ENCODE measurements around the gene ZBTB7C. TPM values are rescaled to one million over a fixed set of nuclear protein-coding genes. Genes with fewer than 3 reads are reported as not detected.

Gene ZBTB7C
- total and polyA plus RNA-seq, 2 of the 8 experiments (the other 6 are each of a cell fraction or from before 2014, with no cell fraction given), result 0.15 to 0.45 TPM

DNA sequence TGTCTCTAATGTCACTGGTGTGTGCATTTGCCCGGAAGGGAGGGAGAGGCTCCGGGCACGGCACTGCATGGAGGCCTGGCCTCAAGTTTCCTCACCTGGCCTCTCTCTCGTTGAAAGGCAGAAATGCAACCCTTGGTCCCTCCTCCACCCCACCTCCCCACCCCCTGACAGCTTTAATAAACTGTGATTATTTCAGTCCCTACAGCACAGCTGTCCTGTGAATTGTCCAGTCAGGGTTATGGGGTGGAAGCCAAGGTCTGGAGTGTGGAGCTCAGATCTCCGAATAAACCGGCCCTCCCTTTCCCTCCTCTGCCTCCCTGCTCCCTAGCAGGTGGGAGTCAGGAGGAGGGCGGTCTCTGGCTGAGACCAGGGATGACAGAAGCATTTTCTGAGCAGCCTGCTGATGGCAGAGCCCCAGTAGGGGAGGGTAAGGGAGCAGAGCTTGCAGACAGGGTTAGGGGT is 279.5 kb downstream of the ZBTB7C start:
- Histone ChIP-seq H2BK20ac (ENCODE audit: low read length) (no peak overlapping the region; the same call in 1 of the 2 replicates), H3K23me2 (ENCODE audit: low read depth, low read length) (no peaks in the 10 kb centered on the region), H2AK5ac (ENCODE audit: low read depth, low read length) (no peak overlapping the region), H3K9ac (replicated peaks in 1 of 4; ENCODE audit: extremely low read depth in 1 of 4, low read depth in 3 of 4, low read length in 3 of 4) (no peak overlapping the region), H4K8ac (ENCODE audit: extremely low read depth, insufficient read depth, low read length) (no peak overlapping the region), H2BK15ac (ENCODE audit: low read length) (no peak overlapping the region), H2BK5ac (ENCODE audit: low read depth, low read length) (no peak overlapping the region), H4K91ac (replicated peaks; ENCODE audit: insufficient read length, low read length) (no peak overlapping the region), H3K79me2 (ENCODE audit: control insufficient read depth in 1 of 2, insufficient read depth in 2 of 2, low read length in 2 of 2) (no peaks in the 10 kb centered on the region), H3K36me3 (ENCODE audit: control insufficient read depth in 2 of 4, insufficient read depth in 4 of 4, low read length in 3 of 4) (no peaks in the 10 kb centered on the region), H3K79me1 (ENCODE audit: low read depth, low read length) (no peaks in the 10 kb centered on the region), H3K4me3 (ENCODE audit: extremely low read depth in 1 of 4, insufficient read depth in 2 of 4, low read depth in 3 of 4, low read length in 4 of 4) (no peak overlapping the region), H2AFZ (ENCODE audit: low read length) (no peak overlapping the region), H4K20me1 (replicated peaks in 1 of 2; ENCODE audit: control insufficient read depth in 1 of 2, insufficient read depth in 2 of 2, low read length in 2 of 2) (no peaks in the 10 kb centered on the region), H3K9me3 (ENCODE audit: insufficient read depth in 2 of 2, low read depth in 1 of 2, low read length in 1 of 2) (no peaks in the 10 kb centered on the region), H3K4me2 (ENCODE audit: insufficient read depth in 1 of 2, low read depth in 2 of 2, low read length in 2 of 2) (peak overlapping the region in 1 of 2 experiments; percentile 14; a peak in 1 of 4 replicates), H3K23ac (ENCODE audit: insufficient read length) (no peak overlapping the region), H3K14ac (ENCODE audit: insufficient read length) (no peak overlapping the region), H4K5ac (ENCODE audit: insufficient read length, low read depth, low read length) (no peak overlapping the region), H3K27ac (ENCODE audit: low read depth, low read length) (no peak overlapping the region), H2BK12ac (ENCODE audit: low read depth, low read length) (no peak overlapping the region), H2BK120ac (replicated peaks; ENCODE audit: low read depth, low read length) (no peak overlapping the region), H3K56ac (replicated peaks; ENCODE audit: insufficient read length, low read depth, low read length) (no peak overlapping the region), H3K27me3 (replicated peaks in 1 of 4; ENCODE audit: control insufficient read depth in 3 of 4, extremely low read depth in 1 of 4, insufficient read depth in 3 of 4, low read length in 3 of 4) (peaks cover 0 to 3% (median 3%) of the 10 kb centered on the region in 4 experiments; a peak in 5 of 7 replicates), H3K18ac (ENCODE audit: extremely low read depth, low read length) (no peak overlapping the region), H3K4ac (replicated peaks; ENCODE audit: insufficient read length, low read depth, low read length) (no peak overlapping the region), H3K4me1 (replicated peaks in 1 of 4; ENCODE audit: control insufficient read depth in 3 of 4, insufficient read depth in 4 of 4, low read length in 3 of 4) (peaks cover 2 to 12% (median 7%) of the 10 kb centered on the region in 4 experiments; a peak in 5 of 7 replicates)
- WGBS, 2 experiments (ENCODE audit: extremely low coverage in 1 of 2, insufficient coverage in 1 of 2, insufficient read length in 1 of 2, insufficient replicate concordance in 2 of 2, low coverage in 1 of 2, low lambda C conversion rate in 2 of 2, missing lambda C conversion rate in 1 of 2), result 62% methylated on average over 6 of the region's 7 CpGs; no CpG with 5 or more reads in 1 of the 2 experiments
- DNase-seq (ENCODE audit: low read depth in 1 of 2, low spot score in 2 of 2), result no peak
- ChIA-PET POLR2A (ENCODE audit: partially characterized antibody) (interaction anchor here (0.6 kb wide), 1 partner anchor 10 kb away, joined by 3 read pairs; no protein-coding TSS in a partner anchor), CTCF (ENCODE audit: partially characterized antibody) (interaction anchor here (1.8 kb wide), 1 partner anchor 10 kb away, joined by 8 read pairs; no protein-coding TSS in a partner anchor)
- no peak for FAIRE-seq
- TF ChIP-seq SRF (IDR thresholded peaks at IDR 0.05; ENCODE audit: low read depth, low read length) (no peak), EGR1 (IDR thresholded peaks at IDR 0.05; ENCODE audit: borderline replicate concordance, low read depth, low read length) (no peak), BACH1 (IDR thresholded peaks at IDR 0.05; ENCODE audit: low read length) (no peak)
